NCI-H460 (cell line): ENCODE data around the gene OS9. TPM values are rescaled to one million over a fixed set of nuclear protein-coding genes. Genes with fewer than 3 reads are reported as not detected.

ENCODE experiments used
- DNase-seq: peaks from one replicate; pipeline ENCODE4 v3.0.0-alpha.2; 2016; ENCODE audit warnings: low read depth; ENCODE audit errors: extremely low read depth
- total RNA-seq: library from RNA; depleted of rRNA; stranded (reverse); fragments of >200 nt; shearing (Covaris generic); gene quantifications from 2 replicates; pipeline ENCODE4 v1.2.3, GENCODE V29; 2014

The OS9 gene
- total RNA-seq, 1 experiment from 2014 or later = 214 TPM

DNA sequence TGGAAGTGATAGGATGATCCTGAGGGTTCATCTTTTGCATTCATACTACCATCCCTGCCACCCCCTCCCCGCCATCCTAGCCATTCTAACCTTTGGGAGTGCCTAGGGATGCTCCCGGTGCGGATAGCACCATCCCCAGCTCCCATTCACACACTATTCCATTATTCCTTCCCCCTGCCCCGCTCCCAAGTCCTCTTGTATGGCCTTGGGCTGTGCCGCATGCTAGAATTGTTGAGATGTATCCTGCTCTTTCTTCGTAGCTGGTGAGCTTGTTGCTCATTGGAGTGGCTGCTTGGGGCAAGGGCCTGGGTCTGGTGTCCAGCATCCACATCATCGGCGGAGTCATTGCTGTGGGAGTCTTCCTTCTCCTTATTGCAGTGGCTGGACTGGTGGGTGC, 51.6 kb downstream of the OS9 start:
- no peak for DNase-seq

DNA sequence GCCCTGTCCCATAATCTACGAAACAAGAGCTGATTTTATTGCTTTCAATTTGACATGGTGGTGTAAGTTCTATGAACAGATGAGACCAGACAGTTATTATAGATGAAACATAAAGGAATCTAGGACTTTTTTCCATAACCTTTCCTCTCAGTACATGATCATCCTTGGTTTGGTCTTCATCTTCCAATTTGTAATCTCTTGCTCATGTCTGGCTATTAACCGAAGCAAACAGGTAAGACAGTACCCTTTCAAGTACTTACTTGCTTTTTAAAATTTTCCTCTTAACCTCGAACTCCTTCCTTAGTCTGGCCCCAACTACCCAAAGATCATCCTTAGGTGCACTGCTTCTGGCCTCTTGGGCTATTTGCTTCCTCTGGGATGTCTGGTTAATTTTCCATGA, 52.1 kb downstream of the OS9 start:
- DNase-seq = no peak

DNA sequence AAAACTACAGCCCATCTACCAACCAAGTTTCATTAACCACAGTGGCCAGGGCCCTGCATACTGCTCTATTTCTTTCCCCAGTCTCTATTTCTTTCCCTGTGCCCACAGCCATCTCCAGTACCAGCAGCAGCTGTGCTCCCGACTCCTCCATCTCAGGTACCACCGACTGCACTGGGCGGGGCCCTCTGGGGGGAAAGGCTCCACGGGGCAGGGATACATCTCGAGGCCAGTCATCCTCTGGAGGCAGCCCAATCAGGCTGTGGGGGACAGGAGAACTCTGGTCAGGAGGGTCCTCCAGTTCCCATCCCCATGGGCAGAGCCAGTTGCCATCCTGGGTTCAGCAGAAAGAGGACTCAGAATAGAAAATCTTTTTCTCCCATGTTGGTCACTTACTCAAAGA, 55.1 kb downstream of the OS9 start:
- no peak for DNase-seq

DNA sequence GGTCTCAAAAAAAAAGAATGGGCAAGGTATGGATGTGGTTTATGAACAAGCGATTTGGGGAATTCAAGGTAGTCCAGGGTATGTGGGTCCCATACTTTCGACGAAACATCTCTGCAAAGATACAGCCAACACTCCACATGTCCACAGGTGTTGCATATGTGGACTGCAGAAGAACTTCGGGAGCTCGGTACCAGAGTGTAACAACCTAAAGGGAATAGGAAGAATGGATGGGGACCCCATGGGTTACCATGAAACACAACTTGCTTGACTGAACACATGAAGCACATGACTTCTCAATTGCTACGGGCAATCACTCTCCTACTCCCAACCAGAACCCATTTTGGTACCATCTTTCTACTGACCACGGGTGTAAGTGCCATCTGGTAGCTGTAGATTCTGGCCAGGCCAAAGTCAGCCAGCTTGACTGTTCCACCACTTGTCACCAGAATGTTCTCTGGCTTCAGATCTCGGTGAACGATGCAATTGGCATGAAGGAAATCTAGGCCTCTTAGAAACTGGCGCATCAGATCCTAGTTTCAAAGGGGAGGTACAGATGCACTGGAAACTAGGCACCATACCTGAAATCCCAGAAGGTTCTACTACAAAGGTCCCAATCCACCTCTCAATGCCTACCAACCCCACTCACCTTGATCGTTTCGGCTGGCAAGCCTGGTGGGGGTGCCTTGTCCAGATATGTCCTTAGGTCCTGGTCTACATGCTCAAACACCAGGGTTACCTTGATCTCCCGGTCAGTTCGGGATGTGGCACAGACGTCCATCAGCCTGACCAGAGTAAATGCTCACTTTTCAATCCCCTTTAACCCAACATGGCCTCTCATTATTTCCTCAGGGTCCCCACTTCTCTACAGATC, 56.9 kb downstream of the OS9 start:
- DNase-seq = no peak

DNA sequence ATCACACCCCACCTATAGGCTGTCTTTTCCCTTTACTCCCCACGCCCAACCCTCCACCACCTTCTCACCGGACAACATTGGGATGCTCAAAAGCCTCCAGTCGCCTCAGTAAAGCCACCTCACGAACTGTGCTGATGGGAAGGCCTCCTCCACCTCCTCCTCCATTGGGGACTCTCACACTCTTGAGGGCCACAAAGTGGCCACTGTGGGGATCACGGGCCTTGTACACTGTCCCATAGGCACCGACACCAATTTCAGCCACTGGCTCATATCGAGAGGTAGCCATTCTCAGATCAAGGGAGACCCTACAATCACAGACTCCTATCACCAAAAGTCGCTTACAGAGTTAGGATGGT, 57.5 kb downstream of the OS9 start:
- no peak for DNase-seq

DNA sequence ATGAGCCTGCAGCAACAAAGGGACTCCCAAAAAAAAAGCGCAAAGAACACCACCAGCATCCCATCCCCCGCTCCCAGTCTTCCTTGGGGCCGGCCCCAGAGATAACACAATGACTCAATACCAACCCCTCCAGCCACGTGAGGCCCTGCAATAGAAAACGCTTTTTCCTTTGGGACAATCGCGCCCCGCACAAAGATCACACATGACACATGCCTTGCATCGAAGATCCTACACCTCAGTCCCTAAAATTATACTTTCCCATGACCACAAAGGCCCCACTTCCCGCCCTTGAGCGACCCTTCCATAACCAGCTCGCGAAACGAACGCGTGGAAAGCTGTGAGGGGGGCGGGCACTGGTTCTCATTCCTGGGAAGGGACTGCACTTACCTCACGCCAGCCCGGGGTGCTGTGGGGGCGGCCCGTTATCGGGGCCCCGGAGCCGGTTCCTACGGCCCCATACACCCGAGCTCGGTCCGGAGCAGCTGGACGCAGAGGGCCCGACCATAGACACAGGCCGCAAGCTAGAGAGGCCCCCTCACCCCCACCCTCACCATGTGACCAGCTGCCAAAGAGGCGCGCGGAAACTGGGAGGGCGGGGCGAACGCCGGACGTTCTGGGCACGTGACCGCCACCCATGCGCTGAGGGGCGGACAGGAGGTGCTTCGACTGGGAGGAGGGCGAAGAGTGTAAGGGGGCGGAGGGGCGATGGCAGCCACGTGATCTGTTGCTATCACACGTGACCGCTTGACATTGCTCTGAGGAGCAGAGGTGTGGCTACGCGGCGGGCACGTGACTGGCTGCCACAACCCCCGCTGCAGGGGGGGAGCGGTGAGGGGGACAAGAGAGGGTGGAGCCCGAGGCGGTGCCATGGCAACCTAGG, 58.1 kb downstream of the OS9 start, which contains the start of gene CDK4:
TSS of gene CDK4 (minus strand) at position 523 of the 880 bp plus-strand sequence. CDS start 593 bp downstream, outside the sequence.
- peak; percentile 99 for DNase-seq

DNA sequence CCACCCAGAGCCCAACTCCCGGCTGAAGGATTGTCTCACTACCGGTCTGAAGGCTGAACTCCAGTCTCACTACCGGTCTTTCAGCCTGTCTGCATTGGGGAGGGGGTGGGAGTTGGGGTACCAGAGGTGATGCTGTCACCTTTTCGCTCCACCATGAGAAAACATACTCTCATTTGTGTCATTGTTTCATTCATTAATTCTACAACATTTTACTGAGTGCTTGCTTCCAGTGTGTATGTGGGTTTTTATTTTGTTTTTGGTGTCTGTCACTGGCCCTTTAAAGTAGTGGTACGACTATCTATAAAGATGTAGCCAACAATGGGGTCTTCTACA, 58.7 kb downstream of the OS9 start:
- no peak for DNase-seq

DNA sequence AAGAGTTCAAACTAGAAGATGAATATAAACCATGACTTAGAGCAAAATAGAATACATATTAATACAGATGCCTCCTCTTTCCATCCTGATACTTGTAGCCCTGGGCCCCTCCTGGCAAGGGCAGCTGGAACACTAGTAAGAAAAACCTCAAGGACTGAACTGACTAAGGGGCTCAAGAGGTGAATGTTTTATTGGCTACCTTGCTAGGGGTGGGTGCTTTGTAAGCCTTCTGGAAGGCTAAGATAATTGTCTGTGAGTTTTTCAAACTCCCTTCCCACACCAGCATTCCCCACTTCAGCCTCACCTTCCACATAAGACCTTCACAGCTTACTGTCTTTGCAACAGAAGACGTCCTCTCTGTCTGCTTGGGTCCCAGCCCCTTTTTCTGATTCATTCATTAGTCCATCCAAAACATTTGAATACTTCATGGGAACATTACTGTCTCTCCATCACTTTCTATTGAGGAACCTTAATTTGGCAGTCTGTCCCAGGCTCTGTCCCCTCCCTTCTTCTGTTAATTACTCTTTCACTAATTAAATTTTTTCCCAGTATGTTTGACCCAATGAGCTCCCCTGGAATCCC, 59.9 kb downstream of the OS9 start:
- no peak for DNase-seq

DNA sequence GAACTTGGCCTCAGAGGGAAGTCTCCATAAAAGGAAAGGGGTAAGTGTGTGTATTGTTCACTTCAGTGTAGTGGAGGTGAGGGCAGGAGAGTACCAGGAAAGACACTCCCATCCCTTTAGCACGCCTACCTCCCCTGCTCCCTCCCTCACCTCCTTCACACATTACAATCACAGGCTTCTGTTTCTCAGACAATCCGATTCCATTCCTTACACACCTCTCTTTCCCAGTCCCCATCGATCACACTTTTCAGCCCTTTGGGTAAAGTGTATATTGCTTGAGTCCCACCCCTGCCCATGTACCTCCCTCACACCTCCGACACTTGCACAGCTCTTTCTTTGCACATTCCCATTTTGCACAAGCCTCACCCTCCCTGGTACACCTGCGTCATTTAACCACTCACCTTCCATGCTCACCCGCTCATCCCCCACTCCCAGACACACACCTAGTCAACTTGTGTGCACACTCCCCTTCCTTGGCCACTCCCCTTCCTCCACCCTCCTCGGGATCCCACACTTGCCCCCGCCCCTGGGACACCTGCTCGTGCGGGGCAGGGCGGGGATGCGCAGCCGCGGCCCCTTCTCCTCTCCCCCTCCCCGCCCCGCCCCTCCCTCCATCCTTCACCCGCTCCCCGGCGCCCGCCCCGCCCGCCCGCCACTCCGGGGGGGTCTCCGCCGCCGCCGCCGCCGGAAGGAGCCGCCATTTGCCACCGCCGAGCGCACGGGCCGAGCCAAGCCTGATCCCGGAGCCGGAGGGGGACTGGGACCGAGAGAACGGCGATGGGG, 60.7 kb downstream of the OS9 start, which contains the start of gene MARCHF9:
TSS of gene MARCHF9 (plus strand) at position 693 of the 783 bp plus-strand sequence. CDS start 426 bp downstream, outside the sequence.
- no peak for DNase-seq

DNA sequence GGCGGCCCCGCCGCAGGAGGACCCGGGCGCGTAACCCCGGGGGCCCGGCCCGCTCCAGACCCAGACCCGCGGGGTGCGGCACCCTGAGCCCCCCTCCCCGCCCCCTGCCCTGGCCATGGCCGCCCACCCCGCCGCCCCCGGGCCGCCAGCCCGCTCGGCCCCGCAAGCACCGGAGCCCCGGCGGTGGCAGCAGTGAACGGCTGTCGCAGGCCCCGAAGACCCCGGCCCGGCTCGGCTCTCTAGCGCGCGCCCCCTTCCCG, 61.2 kb downstream of the OS9 start:
- no peak for DNase-seq

DNA sequence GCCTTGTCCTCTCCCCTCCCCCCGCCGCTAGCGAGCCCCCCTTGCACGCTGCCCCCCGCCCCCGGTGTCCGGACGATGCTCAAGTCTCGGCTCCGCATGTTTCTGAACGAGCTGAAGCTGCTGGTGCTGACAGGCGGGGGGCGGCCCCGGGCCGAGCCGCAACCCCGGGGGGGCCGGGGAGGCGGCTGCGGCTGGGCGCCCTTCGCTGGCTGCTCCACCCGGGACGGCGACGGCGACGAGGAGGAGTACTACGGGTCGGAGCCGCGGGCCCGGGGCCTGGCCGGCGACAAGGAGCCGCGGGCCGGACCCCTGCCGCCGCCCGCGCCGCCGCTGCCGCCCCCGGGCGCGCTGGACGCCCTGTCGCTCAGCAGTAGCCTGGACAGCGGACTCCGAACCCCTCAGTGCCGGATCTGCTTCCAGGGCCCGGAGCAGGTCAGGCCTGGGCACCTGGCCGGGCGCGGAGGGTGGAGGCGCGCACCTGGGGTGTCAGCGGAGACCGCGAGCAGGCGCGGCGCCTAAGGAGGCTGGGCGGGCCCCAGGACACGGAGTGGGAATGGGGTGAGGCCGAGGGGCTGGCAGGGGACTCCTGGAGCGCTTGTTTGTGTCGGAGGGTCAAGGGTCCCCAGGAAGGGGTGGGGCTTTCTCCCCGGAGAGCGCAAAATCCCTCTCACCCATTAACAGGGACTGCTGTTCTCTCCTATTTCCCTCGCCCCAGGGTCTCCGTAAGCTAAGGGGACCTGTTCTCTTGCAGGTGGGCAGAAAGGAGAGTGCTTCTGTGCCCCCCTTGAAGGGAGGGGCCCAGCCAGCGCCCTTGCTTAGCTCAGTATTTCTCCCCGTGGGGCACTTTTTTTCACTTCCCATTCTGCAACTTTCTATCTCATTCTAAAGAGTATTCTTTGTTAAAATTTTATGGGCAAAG, 61.8 kb downstream of the OS9 start:
- DNase-seq = no peak

DNA sequence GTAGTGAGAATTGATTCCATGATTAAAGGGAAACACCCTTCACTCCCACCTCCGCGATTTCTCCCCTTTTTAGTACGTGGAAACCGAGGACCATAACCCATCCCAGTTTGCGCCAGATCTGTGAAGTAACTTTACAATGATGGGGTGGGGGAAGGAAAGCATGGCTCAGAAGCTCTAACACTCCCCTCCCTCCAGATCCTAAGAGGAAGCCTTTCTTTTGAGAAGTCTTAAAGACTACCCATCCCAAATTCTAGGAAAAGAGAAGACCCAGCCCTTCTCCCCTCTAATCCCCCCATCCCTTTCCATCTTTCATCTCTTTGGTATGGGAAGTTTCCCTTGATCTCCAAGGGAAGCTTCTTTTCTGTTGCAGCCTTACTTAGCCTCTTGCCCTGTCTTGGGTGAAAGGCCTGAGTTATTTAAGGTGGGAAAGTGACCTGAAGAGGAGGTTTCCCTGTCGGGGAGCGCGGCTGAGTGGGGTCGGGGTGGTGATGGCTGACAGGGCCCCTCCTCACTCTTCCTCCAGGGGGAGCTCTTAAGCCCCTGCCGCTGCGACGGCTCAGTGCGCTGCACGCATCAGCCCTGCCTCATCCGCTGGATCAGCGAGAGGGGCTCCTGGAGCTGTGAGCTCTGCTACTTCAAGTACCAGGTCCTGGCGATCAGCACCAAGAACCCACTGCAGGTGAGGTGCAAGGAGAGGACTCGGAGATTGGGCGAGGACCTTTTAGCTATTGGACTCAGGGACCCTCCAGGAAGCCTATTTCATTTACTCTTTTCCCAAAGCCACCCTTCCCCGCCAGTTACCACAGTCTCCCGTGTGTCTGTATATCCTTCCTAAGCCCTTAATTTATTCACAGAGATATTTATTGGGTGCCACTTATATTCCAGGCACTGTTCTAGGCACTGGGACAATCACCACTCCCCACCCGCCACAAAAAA, 62.7 kb downstream of the OS9 start:
- DNase-seq = no peak

DNA sequence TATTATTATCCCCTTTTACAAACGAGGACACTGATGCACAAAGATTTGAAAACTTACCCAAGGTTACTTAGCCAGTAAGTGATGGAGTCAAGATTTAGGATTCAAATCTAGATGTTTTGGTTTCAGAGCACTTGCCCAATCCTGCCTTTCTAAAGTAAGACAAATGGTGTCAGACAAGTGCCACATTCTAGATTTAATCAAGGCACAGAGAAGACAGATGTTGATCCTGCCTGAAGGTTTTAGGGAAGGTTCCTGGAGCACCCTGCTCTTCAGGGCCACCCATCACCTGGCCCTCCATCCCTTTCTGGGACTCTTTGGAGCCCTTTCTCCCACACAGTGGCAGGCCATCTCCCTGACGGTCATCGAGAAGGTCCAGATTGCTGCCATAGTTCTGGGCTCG, 63.8 kb downstream of the OS9 start:
- no peak for DNase-seq

DNA sequence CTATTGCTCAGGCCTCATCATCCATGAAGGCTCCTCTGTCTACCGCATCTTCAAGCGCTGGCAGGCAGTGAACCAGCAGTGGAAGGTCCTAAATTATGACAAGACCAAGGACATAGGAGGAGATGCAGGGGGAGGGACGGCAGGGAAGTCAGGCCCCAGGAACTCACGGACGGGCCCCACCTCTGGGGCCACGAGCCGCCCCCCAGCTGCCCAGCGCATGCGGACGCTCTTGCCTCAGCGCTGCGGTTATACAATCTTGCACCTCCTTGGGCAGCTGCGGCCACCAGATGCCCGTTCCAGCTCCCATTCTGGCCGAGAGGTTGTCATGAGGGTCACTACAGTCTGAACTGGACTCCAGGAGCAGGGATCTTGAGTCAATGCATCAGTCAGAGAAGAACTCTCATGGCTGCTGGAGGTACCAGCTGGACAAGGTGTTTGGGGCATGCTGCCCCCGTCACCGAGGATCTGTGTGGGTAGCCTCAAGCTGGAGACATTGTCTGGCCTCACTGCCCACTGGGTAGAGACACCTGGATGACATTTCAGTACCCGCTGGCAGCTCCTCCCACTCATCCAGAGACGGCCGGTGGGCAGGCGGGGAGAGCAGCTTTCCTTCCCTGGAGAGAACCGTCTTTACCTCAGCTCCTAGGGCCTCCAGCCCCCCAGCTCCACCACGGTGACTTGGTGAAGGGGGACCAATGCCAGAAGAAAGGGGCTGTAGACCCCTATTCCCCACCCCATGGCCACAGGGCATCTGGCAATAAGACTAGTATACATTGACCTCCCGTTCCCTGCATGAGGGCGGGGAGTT, 64.8 kb downstream of the OS9 start:
- no peak for DNase-seq

DNA sequence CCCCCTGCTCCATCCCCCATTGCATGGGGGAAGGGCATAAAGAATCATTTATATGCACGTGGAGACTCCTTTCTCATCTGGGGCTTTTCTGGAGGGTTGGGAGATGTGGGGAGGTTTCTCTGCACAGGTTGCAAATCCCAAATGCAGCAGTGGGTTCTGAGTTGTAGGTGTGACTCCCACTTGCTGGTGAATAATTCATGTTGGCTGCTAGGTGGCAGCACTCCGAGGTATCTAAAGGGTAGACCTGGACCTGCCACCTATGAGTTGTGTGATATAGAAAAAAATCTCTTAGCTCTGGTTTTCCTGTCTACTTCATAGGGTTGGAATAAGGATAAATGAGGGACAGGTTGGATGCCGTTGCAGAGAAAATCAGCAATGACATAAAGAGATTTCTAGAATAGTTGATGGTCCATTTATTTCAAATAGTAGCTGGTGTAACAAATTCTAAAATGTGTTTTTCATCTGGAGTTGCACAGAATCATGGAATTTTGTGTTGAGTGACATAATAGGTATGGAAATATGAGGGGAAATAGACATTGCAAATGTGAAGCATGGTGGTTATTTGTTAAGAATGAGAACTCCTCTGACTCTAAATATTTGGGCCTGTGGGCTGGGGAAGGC, 65.5 kb downstream of the OS9 start:
- no peak for DNase-seq

DNA sequence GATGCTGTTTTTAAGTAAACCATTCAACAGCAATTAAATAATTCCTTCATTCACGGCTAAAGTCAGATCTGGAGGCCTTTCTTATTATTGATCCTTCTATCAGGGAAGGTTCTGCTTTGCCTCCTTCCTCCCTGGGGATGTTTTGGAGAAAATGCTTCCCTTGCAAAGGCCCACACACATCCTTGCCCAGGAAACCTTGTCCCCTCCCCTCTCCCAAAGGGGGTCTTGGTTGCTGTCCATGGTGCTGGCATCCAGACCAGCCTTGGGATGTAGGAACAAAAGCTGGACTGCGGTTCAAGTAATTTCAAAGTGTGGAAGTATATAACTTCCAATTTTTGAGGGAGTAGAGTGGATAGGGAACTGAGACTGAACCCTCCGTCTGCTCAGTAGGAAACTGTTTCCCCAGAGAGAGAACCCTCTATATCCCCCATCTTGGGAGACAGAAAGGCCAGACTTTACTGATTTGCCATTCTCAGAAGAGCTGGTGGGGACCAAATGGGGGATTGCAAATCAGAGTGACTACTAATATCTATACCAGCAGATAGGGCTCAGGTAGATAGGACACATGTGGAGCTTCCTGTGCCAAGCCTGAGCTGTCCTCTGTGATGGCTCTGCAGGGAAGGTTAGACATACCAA, 66.5 kb downstream of the OS9 start:
- DNase-seq = no peak
